Fibroblast of skin of back (primary cell): ENCODE measurements around the gene PSMC2.
"Not testable (repeated sequence)": the region's sequence is repeated elsewhere in the genome, so short reads cannot be mapped to it uniquely, and the experiment has no call there.

Experiments used
- DNase-seq: peaks from one replicate; pipeline ENCODE4 v3.0.0-alpha.2; 2013

Gene PSMC2

DNA sequence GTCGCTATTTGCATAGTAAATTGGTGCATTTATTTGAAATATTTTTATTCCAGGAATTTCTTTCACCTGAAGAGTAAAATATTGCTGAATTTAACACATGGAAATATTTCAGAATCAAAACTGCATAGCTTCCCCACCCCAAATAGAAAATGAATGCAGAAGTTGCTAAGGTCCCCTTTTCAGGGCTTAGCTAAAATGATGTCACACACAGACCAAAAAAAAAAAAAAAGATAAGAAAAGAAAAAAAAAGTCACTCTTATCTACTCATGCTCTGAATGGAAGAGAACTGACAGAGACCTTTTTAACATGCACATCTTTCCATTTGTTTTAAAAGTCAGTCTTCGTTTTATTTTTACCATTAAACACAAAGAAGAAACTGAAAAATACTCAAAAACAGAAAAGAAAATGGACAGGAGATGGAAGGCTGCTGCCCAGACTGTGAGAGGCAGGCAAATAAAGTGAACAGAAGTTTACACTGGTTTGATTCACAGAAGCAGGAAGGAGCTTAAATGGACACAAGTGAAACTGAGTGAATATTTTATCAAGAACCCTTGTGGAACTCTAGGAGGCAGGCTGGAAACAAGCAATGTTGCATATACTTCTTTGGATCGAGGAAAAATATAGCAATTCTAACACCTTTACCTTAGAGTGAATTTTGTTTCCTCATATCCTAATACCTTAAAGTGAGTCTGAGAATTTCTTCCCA lies 32.0 kb downstream of the PSMC2 start:
- no peak for DNase-seq

GRCh38 chr7:103380395-103381191 lies 33.1 kb downstream of the PSMC2 start:
- no peak for DNase-seq

- DNase-seq: no peak
Observed at GRCh38 chr7:103381280-103382031, 34.0 kb downstream of the PSMC2 start.

GRCh38 chr7:103382032-103382402 lies 34.6 kb downstream of the PSMC2 start:
- no peak for DNase-seq

DNA sequence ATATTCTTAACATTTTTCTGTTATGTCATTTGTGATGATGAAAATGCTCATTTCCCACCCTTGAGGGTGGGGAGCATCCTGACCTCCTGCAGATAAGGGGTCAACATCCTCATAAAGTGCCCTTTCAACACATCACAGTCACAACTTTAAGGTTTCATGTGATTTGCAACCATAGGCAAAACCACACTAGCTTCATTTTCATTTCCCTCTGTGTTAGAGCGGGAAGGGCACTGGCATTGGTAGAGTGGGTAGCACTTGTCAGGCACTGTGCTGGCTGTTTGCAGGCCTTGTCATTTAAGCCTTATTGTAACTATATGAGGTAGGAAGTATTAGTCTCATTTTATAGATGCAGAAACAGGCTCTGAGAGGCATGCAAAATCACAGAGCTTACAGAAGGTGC lies 39.8 kb downstream of the PSMC2 start:
- DNase-seq: no peak

- DNase-seq: no peak
Observed at GRCh38 chr7:103388469-103389140, 41.2 kb downstream of the PSMC2 start.

DNA sequence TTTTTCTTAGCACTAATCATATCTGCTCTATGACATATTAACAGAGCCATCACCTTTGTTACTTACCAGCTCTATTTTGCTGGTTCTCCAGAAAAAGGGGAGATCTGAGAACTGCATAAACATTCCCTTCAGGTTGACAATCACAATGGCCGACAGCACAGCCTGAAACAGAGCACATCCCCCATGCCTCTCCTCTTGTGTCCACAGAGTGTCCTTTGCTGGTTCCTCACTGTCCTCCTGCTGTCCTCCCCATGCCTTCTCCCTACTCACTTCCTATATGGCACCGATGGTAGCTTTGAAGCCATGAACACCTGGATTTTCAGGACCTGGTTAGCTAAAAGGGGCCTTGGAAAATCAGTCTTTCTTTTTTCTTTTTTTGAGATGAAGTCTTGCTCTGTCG lies 41.8 kb downstream of the PSMC2 start:
- no peak for DNase-seq

- no peak for DNase-seq
Observed at GRCh38 chr7:103391150-103391549, 43.7 kb downstream of the PSMC2 start.

DNA sequence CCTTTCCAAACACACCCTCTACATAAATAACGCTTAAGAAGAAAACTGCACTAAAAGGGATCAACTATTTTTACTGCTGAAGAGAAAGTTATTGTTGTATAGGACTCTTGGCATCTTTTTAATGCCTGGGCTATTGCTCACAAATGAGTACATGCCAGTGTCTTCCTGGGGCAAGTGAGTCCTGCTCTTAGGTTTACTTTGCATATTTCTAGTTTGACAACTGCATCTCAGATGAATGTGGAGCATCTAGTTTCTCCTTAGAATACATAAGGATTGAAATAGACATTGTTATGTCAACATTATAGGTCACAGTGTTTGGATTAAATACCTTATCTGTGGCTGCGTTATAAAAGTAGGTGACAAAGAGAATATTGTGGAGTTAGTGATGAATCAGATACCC lies 44.5 kb downstream of the PSMC2 start:
- peak; percentile 21 for DNase-seq

DNA sequence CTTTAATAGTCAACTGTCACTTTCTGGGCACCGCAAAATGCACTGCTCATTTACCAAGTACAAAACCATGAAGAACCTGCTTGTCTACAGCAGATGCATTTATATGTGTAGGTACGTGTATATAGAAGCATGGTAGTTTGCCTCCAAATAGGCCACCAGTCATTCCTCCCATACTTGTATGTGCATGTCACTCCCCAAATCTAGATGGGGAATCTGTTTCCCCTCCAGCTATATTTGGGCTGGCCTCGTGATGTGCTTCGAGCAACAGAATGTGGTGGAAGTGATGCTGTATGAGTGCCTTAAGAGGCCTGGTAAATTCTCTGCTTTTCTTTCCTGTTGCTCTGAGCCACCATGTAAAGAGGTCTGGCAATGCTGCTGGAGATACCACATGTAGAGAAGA lies 47.1 kb downstream of the PSMC2 start:
- DNase-seq: no peak

DNA sequence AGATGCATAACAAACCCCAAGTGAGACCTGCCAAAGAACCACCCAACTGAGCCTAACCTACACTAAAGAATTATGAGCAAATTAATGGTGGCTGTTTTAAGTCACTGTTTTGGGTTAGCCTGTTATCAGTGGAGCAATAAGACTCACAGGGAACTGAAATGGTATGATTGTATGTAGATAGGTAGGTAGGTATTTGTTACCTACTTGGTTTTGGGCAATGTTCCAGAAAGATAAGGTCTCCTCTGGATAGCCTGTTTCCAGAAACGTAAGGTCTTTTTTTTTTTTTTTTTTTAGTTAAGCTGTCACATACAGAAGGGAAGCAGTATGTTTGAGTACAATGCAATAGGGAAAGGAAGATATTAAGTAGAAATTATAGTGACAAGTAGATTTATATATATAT lies 47.6 kb downstream of the PSMC2 start:
- no peak for DNase-seq

DNA sequence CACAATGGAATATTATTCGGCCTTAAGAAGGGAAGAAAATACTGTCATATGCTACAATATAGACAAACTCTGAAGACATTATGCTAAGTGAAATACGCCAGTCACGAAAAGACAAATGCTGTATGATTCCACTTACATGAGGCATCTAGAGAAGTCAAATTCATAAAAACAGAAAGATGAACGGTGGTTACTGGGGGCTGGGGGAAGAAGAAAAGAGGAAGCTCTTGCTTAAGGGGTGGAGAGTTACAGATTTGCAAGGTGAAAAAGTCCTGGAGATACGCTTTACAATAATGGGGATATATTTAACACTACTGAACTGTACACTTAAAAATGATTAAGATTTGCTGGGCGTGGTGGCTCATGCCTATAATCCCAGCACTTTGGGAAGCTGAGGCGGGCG lies 49.0 kb downstream of the PSMC2 start:
- no peak for DNase-seq

DNA sequence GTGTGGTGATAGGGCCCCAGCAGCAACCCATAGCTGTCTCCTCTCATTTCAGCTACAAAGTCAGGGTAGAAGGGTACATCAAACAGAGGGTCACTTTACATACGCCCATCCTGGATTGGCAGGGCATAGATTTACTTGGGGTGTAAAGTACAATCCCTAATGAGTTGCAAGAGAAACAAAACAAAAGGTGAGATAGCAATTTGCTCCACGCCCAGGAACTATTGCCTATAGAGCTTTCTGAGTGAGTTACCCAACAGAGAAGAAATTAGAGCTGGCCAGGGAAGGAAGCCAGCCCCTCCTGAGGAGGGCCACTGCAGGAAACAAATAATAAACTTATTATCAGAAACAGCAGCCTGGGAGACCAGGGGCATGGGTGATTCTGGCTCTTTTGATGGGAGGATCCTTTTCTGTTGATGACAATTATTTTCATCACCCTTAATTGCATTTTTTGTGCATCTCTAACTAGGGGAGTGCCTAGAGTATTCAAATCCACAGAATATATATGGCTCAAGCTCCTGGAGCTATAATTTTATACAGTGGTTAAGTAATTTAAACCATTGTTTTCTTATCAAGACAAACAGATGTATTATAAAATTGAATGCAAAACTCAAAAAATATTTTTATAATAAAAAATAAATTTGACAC lies 51.2 kb downstream of the PSMC2 start:
- no peak for DNase-seq

DNA sequence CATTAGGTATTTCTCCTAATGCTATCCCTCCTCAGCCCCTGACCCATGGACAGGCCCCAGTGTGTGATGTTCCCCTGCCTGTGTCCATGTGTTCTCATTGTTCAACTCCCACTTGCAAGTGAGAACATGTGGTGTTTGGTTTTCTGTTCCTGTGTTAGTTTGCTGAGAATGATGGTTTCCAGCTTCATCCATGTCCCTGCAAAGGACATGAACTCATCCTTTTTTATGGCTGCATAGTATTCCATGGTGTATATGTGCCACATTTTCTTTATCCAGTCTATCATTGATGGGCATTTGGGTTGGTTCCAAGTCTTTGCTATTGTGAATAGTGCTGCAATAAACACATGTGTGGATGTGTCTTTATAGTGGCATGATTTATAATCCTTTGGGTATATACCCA lies 52.2 kb downstream of the PSMC2 start:
- not testable (repeated sequence) for DNase-seq

DNA sequence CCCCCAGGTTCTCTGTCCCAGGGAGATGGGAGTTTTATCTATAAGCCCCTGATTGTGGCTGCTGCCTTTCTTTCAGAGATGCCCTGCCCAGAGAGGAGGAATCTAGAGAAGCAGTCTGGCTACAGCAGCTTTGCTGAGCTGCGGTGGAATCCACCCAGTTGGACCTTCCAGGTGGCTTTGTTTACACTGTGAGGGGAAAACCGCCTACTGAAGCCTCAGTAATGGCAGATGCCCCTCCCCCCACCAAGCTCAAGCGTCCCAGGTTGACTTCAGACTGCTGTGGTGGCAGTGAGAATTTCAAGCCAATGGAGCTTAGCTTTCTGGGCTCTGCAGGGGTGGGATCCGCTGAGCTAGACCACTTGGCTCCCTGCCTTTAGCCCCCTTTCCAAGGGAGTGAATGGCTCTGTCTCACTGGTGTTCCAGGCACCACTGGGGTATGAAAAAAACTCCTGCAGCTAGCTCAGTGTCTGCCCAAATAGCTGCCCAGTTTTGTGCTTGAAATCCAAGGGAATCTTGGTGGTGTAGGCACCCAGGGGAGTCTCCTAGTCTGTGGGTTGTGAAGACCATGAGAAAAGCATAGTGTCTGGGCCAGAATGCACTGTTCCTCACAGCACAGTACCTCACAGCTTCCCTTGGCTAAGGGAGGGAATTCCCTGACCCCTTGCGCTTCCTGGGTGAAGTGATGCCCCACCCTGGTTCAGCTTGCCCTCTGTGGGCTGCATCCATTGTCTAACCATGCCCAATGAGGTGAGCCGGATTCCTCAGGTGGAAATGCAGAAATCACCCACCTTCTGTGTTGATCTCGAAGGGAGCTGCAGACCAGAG lies 58.6 kb downstream of the PSMC2 start:
- not testable (repeated sequence) for DNase-seq

DNA sequence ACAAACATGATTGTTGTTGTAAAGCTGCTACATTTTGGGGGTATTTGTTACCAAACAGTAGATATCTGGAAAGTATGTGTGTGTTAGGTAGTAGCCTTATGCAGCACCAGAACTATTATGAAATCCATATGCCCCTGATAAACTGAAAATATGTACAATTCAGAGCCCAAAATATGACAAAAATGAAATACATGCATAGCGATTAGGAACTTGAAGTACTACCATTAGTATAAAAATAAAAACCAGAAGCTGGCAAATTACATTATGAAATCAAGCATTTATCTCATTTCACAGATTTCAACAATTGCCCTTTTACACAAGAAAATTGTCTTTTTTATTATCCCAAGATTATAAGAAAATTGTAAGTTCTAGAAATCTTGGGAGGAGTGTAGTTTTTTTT lies 64.7 kb downstream of the PSMC2 start:
- DNase-seq: no peak

GRCh38 chr7:103413407-103413806 lies 66.0 kb downstream of the PSMC2 start:
- no peak for DNase-seq

DNA sequence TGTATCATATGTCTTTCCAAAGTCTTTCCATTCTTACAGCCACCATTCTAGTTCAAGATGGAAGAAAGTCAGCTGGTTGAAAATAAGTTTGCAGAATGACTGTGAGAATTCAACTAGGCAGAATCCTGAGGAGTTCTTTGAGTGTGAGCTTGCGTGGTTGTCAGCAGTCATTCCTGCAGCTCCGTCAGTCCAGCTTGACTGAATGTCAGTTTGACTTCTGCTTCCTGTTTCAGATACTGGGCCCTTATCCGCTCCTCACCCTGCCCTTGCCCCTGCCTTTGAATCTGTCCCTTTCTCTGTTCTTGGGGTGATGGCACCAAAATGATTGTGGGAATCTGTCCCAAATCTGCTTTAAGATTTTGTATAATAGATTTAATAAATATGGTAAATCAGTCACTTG lies 70.8 kb downstream of the PSMC2 start:
- no peak for DNase-seq
